Gastrocnemius medialis (tissue), 4 donors: ENCODE measurements around the gene C2CD5.

Experiments
- POLR2A ChIP-seq, 2 donors: fragments of 450-650 bp; IDR thresholded peaks; one replicate each; pipeline ENCODE4 v1.6.1; 2017; ENCODE audit warnings: antibody characterized with exemption in 2 of 2, mild to moderate bottlenecking in 2 of 2, moderate library complexity in 2 of 2
- TF ChIP-seq, protein P1 (sequence below), 5 experiments: fragments of 450-650 bp in 3 of 5; fragments of 200-600 bp in 2 of 5; sonication (generic) in 2 of 5; IDR thresholded peaks in 4 of 5; conservative IDR thresholded peaks in 1 of 5; 1 replicate in 4 of 5; 2 replicates in 1 of 5; pipeline ENCODE4 v1.5.1; 2016 to 2019; ENCODE audit warnings: antibody characterized with exemption in 5 of 5, mild to moderate bottlenecking in 3 of 5, moderate library complexity in 3 of 5

DNA sequence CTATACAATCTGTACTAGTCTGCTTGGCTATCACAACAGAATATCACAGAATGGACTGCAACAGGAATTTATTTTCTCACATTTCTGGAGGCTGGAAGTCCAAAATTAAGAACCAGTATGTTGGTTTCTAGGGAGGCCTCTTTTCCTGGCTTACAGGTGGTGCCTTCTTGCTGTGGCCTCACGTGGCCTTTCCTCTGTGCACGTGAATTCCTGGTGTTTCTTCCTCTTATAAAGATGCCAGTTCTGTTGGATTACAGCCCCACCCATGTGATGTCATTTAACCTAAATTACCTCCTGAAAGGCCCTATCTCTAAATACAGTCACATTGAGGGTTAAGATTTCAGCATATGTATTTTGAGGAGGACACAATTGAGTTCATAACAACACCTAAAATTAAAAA, 32.1 kb upstream of the C2CD5 start:
- TF ChIP-seq POLR2A (IDR thresholded peaks at IDR 0.05) = no peak
- TF ChIP-seq, protein P1, sequence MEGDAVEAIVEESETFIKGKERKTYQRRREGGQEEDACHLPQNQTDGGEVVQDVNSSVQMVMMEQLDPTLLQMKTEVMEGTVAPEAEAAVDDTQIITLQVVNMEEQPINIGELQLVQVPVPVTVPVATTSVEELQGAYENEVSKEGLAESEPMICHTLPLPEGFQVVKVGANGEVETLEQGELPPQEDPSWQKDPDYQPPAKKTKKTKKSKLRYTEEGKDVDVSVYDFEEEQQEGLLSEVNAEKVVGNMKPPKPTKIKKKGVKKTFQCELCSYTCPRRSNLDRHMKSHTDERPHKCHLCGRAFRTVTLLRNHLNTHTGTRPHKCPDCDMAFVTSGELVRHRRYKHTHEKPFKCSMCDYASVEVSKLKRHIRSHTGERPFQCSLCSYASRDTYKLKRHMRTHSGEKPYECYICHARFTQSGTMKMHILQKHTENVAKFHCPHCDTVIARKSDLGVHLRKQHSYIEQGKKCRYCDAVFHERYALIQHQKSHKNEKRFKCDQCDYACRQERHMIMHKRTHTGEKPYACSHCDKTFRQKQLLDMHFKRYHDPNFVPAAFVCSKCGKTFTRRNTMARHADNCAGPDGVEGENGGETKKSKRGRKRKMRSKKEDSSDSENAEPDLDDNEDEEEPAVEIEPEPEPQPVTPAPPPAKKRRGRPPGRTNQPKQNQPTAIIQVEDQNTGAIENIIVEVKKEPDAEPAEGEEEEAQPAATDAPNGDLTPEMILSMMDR (IDR thresholded peaks at IDR 0.05 in 4 of 5, conservative IDR thresholded peaks at IDR 0.05 in 1 of 5) = no peak
